Stimulated activated CD4-positive, alpha-beta T cell treated with anti-CD3 and anti-CD28 coated beads, Interleukin-15, amount 100 ng/mL, for 48 hours (primary cell): ENCODE results near the gene MBOAT7.
A peak's percentile ranks its signal among the peaks of the same experiment; 100 is the strongest.
"Not testable (repeated sequence)": the region's sequence is repeated elsewhere in the genome, so short reads cannot be mapped to it uniquely, and the experiment has no call there.

ENCODE experiments used
- DNase-seq, 2 donors: peaks; one replicate each; pipeline ENCODE4 v3.0.0-alpha.2; 2020; ENCODE audit warnings: low read depth in 2 of 2

The MBOAT7 gene

DNA sequence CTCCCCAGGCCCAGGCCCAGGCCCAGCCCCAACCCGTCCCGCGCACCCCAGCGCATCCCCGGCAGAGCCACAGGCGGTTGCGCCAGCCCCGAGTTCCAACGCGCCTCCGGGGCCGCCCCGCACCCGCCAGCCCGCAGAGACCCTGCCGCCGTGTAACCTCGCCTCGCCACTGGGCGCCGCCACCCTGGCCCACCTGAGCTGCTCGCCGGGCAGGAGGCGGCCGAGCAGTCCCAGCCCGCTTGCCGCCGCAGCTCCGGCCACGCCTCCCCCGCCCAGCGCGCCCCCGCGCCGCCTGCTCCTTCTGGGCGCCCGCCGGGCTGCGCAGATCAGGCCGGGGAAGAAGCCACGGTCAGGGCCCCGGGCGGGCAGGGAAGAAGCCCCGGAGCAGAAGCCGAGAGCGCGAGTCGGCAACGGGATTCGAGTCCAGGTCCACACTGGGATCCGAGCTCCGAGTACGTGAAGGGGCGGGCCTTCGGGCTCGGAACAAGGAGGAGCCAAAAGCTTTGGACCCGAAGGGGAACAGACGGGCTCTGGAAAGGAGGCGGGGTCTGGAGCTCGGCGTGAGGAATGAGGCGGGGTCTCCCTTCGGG lies at the start of gene MBOAT7:
TSS of gene MBOAT7 (minus strand) at position 436 of the 590 bp plus-strand sequence. CDS start 1,072 bp downstream, outside the sequence.
- DNase-seq, result no peak

DNA sequence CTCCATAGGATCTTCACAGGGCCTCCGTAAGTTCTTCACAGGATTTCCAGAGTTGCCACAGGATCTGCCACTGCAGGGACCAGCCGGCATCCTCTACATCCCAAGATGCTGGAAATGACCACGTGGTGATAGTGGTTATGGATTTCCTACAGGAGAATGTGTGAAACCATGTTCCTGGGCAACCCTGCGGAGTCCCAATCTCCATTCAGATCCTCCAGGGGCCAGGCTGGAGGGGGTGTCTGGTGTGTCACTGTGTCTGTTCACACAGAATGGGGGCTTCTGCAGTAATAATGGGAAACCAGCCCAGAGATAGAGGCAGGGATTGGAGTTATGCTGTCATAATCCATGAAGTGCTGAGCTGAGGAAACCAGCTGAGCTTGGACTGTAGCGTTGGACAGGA lies 44.6 kb upstream of the MBOAT7 start:
- DNase-seq, result no peak

- DNase-seq, result peak; percentile 62 to 81
Observed at GRCh38 chr19:54231077-54231931, 41.9 kb upstream of the MBOAT7 start.

DNA sequence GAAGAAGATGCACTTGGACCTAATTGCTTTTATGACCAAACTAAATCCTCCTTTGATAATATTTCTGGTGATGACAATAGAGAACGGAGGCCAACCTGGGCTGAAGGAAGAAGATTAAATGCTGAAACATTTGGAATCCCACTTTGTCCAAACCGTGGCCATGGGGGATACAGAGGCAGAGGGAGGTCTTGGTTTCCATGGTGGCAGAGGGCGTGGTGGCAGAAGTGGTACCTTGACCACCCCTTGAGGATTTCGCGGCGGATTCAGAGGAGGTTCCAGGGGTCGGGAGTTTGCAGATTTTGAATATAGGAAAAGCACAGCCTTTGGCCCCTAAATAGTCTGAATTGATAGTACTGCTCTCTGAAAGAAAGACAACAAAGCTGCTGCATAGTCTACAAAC lies 40.7 kb upstream of the MBOAT7 start:
- no peak for DNase-seq

GRCh38 chr19:54229146-54229545 lies 39.8 kb upstream of the MBOAT7 start:
- no peak for DNase-seq

DNA sequence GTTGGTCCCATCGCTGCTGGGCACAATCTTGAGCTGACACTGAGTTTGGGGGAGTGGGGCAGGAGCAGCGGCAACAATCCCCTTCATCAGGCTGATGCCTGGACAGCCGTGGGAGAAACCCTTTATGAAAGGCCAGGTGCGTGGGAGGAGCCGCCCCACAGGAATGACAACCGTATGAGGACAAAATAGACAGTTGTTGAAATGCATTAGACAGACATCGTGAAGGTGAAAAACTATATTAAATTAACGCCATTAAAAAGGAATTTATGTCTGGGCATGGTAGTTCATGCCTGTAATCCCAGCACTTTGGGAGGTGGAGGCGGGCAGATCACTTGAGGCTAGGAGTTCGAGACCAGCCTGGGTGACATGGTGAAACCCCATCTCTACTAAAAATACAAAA lies 35.2 kb upstream of the MBOAT7 start:
- not testable (repeated sequence) for DNase-seq

GRCh38 chr19:54223937-54224281 lies 34.5 kb upstream of the MBOAT7 start:
- not testable (repeated sequence) for DNase-seq

DNA sequence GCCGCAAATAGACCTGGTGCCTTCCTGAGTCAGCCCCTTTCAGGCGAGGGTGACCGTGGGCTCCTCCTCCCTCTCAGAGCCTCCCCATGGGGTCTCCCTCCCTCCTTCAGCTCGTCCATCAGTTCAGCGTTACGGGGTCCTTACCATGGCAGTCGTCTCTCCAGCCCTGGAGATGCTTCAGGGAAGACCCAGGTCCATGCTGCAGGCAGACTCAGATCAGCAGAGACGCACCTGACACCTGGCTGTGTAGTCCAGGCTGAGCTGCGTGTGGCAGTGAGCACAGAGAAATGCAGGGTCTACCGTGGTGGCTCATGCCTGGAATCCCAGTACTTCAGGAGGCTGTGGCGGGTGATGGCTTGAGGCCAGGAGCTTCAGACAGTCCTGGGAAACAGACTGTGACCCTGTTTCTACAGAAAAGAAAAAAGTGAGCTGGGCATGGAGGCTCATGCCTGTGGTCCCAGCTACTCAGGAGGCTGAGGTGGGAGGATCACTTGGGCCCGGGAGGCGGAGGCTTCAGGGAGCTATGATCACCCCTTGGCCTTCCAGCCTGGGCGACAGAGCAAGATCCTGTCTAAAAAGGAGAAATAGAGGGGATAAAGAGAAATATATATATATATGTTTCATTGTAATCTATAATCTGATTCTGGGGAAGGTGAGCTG lies 34.0 kb upstream of the MBOAT7 start:
- not testable (repeated sequence) for DNase-seq

DNA sequence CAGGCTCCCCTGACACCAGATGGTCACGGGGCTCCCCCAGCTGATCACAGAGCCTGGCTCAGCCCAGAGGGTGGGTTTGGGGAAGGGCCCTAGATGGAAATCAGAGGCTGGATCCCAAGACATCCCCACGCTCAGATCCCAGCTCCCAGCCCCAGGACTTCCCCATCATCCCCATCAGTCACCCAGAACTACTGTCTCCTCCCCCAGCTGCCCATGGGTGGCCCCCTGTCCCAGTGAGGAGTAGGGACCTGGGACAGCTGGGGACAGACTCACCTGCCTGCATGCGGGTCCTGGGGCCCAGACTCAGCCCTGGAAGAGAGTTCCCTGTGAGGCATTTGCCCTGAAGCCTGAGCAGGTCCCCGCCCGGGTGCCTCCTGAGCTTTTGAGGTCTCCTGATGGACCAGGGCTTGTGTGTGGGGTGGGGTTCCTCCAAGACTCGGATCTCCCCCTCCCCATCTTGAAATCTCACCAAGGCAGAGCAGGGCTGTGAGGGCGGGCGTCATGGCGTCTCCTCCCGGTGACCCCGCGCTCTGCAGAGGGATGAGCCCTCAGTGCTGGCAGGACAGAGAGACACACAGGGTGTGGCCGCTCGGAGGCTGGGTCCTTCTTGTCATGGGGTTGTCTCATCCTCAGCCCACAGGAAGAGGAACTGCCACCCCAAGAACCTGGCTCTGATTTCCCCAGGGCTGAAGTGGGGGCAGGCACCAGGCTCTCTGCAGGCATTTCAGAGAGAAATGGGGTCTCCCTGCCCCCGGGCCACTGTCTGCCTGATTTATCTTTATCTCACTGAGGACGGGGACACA lies 33.3 kb upstream of the MBOAT7 start, which contains the start of gene LILRB3:
TSS of gene LILRB3 (minus strand) at position 534 of the 803 bp plus-strand sequence. CDS start at position 503, 31 bp downstream.
- not testable (repeated sequence) for DNase-seq

- DNase-seq, result not testable (repeated sequence)
Observed at GRCh38 chr19:54221947-54222346, 32.6 kb upstream of the MBOAT7 start.

- not testable (repeated sequence) for DNase-seq
Observed at GRCh38 chr19:54219702-54220101, 30.3 kb upstream of the MBOAT7 start.

DNA sequence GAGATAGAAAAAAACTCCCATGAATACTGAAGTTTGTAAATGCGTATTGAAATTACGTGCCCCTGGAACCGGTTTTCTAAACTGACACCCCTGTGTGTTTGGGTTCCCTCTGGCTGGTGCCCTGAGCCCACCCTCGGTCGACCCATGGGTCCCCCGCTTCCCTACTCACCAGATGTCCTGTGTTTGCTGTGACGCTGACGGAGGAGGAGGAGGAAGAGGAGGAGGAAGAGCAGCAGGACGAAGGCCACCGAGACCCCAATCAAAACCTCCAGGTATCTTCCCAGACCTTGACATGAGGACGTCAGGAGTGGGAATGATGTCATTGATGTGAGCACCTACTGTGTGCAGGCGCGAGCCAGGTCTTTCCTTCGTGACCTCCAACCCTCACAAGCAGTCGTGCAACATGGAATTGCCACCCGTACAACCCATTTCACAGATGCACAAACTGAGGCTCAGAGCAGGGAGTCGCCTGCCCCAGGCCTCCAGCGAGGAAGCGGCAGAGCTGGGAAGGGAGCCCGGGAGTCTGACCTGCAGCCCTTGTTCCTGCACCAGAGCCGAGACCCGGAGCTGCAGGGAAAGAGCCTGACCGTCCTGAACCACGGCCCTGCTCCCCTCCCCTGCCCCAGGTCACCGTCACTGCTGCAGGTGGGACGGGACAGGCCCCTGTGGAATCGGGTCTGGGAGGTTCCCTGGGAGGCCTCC lies 29.7 kb upstream of the MBOAT7 start:
- no peak for DNase-seq

DNA sequence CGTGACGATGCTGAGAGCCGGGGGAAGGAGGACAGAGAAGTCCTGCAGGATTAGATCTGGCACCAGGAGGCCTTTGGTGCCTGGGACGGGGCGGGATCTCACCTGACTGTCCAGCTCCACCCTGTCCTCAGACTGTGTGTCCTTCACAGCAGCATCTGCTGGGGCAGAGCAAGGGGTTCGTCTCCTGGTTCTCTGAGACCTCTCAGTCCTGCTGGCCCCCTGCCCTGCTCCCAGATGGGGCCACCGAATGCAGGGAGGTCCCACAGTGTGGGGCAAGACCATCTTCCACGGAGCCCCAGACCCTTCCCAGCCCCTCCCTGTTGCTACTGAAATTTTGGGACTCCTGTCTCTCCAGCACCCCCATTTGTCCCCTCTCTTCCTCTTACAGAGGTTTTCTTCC lies 28.9 kb upstream of the MBOAT7 start:
- DNase-seq, result no peak

DNA sequence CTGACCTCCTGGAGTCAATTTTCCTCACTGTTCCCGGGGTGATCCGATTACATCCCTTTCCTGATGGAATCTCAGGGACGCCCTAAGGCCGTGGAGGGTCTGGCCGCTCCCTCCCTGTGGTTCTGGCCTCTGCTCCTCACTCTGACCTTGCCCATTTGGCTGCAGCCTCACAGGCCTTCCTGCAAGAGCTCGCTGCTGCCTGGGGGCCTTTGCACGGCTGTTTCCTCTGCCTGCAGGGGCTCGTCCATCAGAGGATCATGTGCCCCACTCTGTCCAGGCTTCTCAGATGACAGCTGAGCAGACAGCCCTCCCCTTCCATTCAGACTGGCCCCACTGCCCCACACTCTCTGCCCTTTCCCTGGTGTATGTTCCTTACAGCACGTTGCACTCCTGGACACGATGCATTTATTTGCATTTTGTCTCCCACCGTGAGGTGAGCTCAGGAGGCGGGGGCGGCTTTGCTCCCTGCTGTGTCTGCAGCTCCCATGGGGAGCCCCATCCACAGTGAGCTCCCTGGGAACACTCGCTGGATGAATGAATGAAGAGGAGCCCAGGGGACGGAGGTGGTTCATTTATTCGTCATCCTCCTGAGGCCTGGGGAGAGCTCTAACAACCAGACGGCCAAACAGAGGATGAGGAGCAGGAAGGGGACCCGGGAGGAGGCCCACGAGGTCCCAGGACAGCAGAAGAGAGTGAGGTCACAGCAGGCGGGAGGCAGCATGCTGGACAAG lies 28.3 kb upstream of the MBOAT7 start:
- DNase-seq, result not testable (repeated sequence)

GRCh38 chr19:54216869-54217268 lies 27.5 kb upstream of the MBOAT7 start:
- no peak for DNase-seq

GRCh38 chr19:54214734-54215133 lies 25.4 kb upstream of the MBOAT7 start:
- DNase-seq, result not testable (repeated sequence)

DNA sequence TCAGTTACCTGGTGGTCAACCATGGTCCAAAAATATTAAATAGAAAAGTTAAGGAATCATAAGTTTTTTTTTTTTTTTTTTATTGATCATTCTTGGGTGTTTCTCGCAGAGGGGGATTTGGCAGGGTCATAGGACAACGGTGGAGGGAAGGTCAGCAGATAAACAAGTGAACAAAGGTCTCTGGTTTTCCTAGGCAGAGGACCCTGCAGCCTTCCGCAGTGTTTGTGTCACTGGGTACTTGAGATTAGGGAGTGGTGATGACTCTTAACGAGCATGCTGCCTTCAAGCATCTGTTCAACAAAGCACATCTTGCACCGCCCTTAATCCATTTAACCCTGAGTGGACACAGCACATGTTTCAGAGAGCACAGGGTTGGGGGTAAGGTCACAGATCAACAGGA lies 24.8 kb upstream of the MBOAT7 start:
- DNase-seq, result not testable (repeated sequence)

- DNase-seq, result no peak
Observed at GRCh38 chr19:54211235-54211634, 21.9 kb upstream of the MBOAT7 start.

GRCh38 chr19:54209811-54210494 lies 20.6 kb upstream of the MBOAT7 start:
- DNase-seq, result no peak
